ENCODE results near the gene EDC4.

EDC4 gene

DNA sequence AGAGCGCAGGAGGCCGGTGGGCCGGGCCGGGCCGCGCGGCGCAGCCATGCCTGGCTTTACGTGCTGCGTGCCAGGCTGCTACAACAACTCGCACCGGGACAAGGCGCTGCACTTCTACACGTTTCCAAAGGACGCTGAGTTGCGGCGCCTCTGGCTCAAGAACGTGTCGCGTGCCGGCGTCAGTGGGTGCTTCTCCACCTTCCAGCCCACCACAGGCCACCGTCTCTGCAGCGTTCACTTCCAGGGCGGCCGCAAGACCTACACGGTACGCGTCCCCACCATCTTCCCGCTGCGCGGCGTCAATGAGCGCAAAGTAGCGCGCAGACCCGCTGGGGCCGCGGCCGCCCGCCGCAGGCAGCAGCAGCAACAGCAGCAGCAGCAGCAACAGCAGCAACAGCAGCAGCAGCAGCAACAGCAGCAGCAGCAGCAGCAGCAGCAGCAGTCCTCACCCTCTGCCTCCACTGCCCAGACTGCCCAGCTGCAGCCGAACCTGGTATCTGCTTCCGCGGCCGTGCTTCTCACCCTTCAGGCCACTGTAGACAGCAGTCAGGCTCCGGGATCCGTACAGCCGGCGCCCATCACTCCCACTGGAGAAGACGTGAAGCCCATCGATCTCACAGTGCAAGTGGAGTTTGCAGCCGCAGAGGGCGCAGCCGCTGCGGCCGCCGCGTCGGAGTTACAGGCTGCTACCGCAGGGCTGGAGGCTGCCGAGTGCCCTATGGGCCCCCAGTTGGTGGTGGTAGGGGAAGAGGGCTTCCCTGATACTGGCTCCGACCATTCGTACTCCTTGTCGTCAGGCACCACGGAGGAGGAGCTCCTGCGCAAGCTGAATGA, 30.1 kb upstream of the EDC4 start:
- in situ Hi-C loops (cut with MboI; ENCODE audit: low sequenced_read_pairs, unreplicated experiment): no loop called here
- TF ChIP-seq, protein P1, sequence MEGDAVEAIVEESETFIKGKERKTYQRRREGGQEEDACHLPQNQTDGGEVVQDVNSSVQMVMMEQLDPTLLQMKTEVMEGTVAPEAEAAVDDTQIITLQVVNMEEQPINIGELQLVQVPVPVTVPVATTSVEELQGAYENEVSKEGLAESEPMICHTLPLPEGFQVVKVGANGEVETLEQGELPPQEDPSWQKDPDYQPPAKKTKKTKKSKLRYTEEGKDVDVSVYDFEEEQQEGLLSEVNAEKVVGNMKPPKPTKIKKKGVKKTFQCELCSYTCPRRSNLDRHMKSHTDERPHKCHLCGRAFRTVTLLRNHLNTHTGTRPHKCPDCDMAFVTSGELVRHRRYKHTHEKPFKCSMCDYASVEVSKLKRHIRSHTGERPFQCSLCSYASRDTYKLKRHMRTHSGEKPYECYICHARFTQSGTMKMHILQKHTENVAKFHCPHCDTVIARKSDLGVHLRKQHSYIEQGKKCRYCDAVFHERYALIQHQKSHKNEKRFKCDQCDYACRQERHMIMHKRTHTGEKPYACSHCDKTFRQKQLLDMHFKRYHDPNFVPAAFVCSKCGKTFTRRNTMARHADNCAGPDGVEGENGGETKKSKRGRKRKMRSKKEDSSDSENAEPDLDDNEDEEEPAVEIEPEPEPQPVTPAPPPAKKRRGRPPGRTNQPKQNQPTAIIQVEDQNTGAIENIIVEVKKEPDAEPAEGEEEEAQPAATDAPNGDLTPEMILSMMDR (IDR thresholded peaks at IDR 0.05; ENCODE audit: borderline replicate concordance, control extremely low read depth, extremely low read depth, insufficient read depth, missing control alignments): peak; percentile 50
- peak; percentile 54 for DNase-seq (ENCODE audit: low spot score)

DNA sequence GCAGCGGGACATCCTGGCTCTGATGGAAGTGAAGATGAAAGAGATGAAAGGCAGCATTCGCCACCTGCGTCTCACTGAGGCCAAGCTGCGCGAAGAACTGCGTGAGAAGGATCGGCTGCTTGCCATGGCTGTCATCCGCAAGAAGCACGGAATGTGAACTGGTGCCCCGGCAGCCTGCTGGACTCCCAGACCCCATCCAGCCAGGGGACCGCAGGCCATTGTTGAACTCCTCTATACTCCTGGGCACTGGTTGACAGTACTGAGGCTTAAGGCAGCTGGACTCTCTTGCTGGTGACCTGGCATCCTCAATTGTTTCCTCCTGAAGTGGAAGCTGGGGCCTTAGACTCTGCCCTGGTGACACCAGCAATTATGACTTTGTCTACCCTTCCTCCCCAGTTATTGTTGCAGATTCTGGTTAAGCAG, 29.5 kb upstream of the EDC4 start:
- in situ Hi-C loops (cut with MboI; ENCODE audit: low sequenced_read_pairs, unreplicated experiment): no loop called here
- DNase-seq (ENCODE audit: low spot score): no peak
- TF ChIP-seq, protein P1 (IDR thresholded peaks at IDR 0.05; ENCODE audit: borderline replicate concordance, control extremely low read depth, extremely low read depth, insufficient read depth, missing control alignments): no peak

DNA sequence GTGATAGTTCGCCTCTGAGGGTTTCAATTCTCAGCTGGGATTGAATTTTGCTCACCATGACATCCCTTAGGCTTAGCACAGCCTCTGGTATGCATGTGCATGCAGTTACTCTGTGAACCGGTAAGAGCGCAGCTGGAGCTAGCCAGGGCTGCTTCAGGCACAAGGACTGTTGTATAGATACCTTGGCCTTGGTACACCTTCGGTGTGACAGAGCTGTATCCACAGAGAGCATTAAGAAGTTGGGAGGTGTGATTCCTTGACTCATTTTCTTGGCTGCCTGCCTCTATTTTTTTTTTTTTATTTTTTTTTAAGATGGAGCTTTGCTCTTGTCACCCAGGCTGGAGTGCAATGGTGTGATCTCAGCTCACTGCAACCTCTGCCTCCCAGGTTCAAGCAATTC, 28.4 kb upstream of the EDC4 start:
- no peak for DNase-seq (ENCODE audit: low spot score)
- TF ChIP-seq, protein P1 (IDR thresholded peaks at IDR 0.05; ENCODE audit: borderline replicate concordance, control extremely low read depth, extremely low read depth, insufficient read depth, missing control alignments): no peak
- in situ Hi-C loops (cut with MboI; ENCODE audit: low sequenced_read_pairs, unreplicated experiment): no loop called here

DNA sequence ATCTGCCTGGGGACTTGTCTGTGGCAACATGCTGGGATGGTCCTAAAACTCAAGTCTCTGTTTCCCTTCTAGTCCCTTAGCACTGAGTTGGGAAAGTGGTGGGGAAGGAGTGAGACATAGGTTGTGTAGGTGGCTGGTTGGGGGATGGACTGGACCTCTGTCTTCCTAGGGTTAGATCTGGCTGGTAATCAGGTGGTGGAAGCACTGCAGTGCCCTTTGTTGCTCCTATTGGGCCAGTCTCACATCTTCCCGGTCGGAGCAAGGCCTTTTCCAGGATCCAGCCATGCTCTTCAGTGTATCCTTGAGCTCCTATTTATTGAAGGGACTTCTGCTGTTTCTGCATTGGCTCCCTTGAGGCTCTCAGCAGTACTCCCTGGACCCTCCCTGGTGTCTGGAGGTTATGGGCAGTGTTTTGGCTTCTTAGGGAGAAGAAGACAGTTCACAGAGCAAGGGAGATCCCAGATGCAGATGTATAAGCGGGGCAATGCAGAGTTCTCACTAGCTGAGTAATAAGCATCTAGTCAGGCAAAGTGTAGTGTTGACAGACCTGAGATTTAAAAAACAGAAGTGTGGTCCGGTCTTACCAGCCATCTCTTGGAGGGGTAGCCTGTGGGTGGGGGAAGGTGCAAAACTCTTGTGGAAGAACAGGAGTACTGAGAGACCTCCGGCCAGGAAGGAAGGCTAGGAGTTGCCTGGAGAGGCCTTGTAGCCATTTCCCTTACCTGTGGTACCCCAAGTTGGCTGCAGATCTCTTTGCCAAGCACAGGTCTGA, 27.4 kb upstream of the EDC4 start:
- TF ChIP-seq, protein P1 (IDR thresholded peaks at IDR 0.05; ENCODE audit: borderline replicate concordance, control extremely low read depth, extremely low read depth, insufficient read depth, missing control alignments): no peak
- DNase-seq (ENCODE audit: low spot score): no peak
- in situ Hi-C loops (cut with MboI; ENCODE audit: low sequenced_read_pairs, unreplicated experiment): no loop called here

DNA sequence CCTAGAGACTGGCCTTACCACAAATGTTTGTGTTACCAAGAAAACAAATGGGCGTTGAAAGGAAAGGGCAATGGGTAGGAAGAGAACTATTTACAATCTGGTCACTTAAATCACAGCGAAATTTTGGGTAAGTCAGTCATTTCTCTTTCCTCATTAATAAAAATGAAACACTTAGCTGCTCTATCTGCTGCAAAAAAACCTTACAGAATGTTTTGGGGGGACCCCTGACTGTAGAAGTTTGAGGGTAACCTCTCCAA, 26.9 kb upstream of the EDC4 start:
- in situ Hi-C loops (cut with MboI; ENCODE audit: low sequenced_read_pairs, unreplicated experiment): no loop called here
- DNase-seq (ENCODE audit: low spot score): no peak
- TF ChIP-seq, protein P1 (IDR thresholded peaks at IDR 0.05; ENCODE audit: borderline replicate concordance, control extremely low read depth, extremely low read depth, insufficient read depth, missing control alignments): no peak

DNA sequence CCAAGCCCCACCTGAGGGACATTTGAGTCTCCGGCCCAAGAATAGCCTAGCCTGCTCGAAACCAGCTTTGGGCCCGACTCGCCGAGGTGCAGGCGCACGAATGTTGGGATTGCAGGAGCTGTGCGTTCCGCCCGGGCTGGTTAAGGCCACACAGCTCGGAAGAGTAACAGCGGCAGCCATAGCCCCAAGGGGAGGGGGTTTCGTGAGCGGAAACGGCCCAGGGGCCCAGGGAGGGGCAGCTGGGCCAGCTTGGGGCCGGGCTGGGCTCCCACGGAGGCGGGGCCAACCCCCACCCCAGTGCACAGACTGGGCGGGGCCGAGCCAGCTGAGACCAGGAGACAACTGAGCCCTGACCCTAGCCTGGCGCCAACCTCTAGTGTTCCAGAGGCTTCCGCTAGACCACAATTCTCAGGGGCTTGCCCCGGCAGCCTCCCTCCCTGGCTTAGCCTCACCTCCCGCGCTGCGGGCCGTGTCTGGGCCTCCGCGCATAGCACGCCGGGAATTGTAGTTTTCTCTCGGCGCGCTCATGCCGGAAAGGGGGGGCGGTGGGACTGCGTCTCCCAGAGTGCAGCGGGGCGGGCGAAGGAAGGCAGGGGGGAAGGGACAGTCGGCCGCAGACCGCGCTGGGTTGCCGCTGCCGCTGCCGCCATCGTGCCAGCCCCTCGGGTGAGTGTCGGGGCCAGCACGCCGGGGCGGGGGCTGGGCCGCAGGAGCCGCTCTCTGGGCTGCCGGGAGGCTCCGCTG, 26.4 kb upstream of the EDC4 start, which contains the start of gene NUTF2:
Gene NUTF2, plus strand, starts transcription at position 614 of the 744 bp plus-strand sequence. CDS start 18,198 bp downstream, outside the sequence.
- peak; percentile 96 for DNase-seq (ENCODE audit: low spot score)
- TF ChIP-seq, protein P1 (IDR thresholded peaks at IDR 0.05; ENCODE audit: borderline replicate concordance, control extremely low read depth, extremely low read depth, insufficient read depth, missing control alignments): no peak
- in situ Hi-C loops (cut with MboI; ENCODE audit: low sequenced_read_pairs, unreplicated experiment): no loop called here

Measured in GM13976 (cell line).